ENCODE results near the gene SLC12A3.

SLC12A3 gene

DNA sequence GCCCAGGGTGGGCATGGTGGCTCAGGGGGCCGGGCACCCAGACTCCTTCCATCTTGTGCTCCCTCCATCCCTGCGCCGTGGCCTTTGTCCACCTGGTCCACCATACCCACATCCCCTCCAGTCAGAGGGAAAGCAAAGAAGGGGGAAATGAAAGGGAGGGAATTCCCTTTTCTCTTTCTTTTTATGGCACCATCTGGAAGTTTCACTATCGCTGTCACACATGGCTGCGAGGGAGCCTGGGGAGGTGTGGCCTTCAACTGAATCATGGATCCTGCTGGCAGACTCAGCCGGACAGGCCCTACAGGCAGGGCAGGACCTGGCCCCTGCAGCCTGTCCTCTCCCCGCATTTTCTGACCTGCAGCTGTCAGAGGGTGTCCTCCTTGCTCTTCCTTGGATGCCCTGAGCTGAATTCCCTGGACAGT, 6.2 kb downstream of the SLC12A3 start:
- H3K36me3 ChIP-seq: no peaks in the 10 kb centered on the region
- no peaks in the 10 kb centered on the region for H3K27me3 ChIP-seq
- peaks cover 0 to 4% of the 10 kb centered on the region in 2 experiments for H3K4me1 ChIP-seq (ENCODE audit: control insufficient read depth in 1 of 2, insufficient read depth in 1 of 2, low read depth in 1 of 2, low read length in 1 of 2)
- no peak overlapping the region for H3K4me3 ChIP-seq (ENCODE audit: low read depth in 1 of 2, low read length in 1 of 2)
- H3K9me3 ChIP-seq: no peaks in the 10 kb centered on the region
- H3K27ac ChIP-seq: no peak overlapping the region
- TF ChIP-seq, protein P1, sequence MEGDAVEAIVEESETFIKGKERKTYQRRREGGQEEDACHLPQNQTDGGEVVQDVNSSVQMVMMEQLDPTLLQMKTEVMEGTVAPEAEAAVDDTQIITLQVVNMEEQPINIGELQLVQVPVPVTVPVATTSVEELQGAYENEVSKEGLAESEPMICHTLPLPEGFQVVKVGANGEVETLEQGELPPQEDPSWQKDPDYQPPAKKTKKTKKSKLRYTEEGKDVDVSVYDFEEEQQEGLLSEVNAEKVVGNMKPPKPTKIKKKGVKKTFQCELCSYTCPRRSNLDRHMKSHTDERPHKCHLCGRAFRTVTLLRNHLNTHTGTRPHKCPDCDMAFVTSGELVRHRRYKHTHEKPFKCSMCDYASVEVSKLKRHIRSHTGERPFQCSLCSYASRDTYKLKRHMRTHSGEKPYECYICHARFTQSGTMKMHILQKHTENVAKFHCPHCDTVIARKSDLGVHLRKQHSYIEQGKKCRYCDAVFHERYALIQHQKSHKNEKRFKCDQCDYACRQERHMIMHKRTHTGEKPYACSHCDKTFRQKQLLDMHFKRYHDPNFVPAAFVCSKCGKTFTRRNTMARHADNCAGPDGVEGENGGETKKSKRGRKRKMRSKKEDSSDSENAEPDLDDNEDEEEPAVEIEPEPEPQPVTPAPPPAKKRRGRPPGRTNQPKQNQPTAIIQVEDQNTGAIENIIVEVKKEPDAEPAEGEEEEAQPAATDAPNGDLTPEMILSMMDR (IDR thresholded peaks at IDR 0.05): no peak

DNA sequence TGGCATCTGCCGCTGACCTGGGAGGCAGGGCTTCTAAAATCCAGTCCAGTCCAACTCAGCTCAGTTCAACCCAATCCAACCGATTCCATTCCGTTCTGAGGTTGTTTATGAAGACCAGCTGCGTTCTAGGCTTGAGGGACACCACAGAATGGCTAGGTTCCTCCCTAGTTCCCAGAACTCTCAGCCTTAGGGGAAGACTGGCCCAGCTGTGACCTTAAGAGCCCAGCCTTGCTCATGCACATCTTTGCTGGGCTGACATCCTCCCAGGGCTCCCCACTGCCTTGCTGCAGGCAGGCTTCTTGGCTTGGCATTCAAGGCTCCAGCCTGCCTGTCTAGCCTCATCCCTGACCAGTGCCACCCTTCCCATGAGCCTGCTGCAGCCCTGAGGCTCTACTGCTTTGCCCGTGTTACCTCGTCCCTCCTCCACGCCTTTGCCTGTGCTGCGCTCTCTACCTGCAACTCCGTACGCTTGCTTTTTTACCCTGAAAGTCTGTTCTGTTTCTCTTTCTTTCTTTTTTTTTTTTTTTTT, 7.9 kb downstream of the SLC12A3 start:
- H3K36me3 ChIP-seq: no peaks in the 10 kb centered on the region
- TF ChIP-seq, protein P1 (IDR thresholded peaks at IDR 0.05): no peak
- no peak overlapping the region for H3K4me3 ChIP-seq (ENCODE audit: low read depth in 1 of 2, low read length in 1 of 2)
- no peaks in the 10 kb centered on the region for H3K9me3 ChIP-seq
- H3K4me1 ChIP-seq (ENCODE audit: control insufficient read depth in 1 of 2, insufficient read depth in 1 of 2, low read depth in 1 of 2, low read length in 1 of 2): no peaks in the 10 kb centered on the region
- no peaks in the 10 kb centered on the region for H3K27me3 ChIP-seq
- no peak overlapping the region for H3K27ac ChIP-seq

DNA sequence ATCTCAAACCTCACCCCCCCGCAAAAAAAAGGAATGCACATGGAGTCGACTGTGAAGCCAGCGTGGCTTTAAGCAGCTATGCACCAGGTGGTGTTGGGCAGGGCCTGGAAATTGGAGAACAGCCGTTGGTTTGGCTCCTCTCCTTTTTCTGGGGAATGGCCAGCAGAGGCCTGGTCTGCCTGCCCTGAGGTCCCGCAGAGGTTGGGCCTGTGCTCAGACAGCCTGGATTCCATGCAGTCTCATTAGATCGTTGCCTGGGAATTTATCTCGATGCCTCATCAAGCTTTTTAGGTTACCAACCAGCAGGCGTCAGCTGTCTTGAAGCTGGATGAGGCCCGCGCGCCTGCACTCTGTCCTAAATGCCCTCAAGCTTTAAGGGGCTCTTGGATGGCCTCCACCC, 9.8 kb downstream of the SLC12A3 start:
- H3K4me1 ChIP-seq (ENCODE audit: control insufficient read depth in 1 of 2, insufficient read depth in 1 of 2, low read depth in 1 of 2, low read length in 1 of 2): no peaks in the 10 kb centered on the region
- H3K9me3 ChIP-seq: no peaks in the 10 kb centered on the region
- no peak overlapping the region for H3K4me3 ChIP-seq (ENCODE audit: low read depth in 1 of 2, low read length in 1 of 2)
- no peaks in the 10 kb centered on the region for H3K36me3 ChIP-seq
- no peaks in the 10 kb centered on the region for H3K27me3 ChIP-seq
- no peak overlapping the region for H3K27ac ChIP-seq
- TF ChIP-seq, protein P1 (IDR thresholded peaks at IDR 0.05): no peak

DNA sequence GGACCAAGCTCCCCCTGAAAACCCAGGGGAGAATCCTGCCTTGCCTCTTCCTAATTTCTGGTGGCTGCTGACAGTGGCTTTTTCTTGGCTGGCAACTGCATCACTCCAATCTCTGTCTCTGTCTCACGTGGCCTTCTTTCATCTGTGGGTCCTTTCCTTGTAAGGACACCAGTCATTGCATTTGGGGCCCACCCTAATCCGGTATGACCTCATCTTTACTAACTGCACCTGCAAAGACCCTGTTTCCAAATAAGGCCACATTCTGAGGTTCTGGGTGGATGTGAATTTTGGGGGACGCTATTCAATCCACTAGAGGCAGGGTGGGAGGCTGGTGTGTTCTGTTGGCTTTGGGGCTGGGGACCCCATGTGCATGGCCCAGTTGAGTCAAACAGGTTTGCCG, 11.0 kb downstream of the SLC12A3 start:
- H3K4me3 ChIP-seq (ENCODE audit: low read depth in 1 of 2, low read length in 1 of 2): no peak overlapping the region
- H3K4me1 ChIP-seq (ENCODE audit: control insufficient read depth in 1 of 2, insufficient read depth in 1 of 2, low read depth in 1 of 2, low read length in 1 of 2): no peaks in the 10 kb centered on the region
- H3K9me3 ChIP-seq: no peaks in the 10 kb centered on the region
- TF ChIP-seq, protein P1 (IDR thresholded peaks at IDR 0.05): no peak
- no peaks in the 10 kb centered on the region for H3K27me3 ChIP-seq
- no peaks in the 10 kb centered on the region for H3K36me3 ChIP-seq
- no peak overlapping the region for H3K27ac ChIP-seq

DNA sequence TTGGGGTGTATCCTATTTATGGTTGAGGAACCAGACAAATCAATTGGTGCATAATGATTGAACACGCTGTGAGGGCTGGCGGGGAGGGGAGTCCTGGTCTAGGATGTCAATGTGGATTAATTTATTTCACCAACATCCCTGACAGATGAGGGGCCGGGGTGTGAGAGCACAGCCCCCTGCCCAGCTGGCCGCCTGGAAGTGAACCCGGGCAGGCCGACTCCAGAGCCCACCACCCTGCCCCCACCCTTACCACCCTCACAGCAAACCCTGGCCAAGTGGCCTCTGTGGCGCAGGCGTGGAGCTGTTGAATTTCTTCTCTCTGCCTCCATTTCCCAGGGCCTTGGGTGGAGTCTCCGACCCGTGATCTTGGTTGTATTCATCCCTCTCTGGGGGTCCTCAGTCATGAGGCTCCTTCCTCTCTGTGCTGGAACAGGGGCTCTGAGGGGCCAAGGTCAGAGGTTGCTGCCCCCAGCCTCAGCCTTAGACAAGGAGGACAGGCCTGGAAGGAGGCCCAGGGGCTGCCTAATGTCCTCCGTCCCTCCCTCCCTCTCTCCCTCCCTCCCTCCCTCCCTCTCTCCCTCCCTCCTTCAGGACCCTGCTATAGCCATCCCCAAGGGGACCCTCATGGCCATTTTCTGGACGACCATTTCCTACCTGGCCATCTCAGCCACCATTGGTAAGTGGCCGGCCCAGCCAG, 12.6 kb downstream of the SLC12A3 start:
- Histone ChIP-seq H3K27me3 (no peaks in the 10 kb centered on the region), H3K9me3 (no peaks in the 10 kb centered on the region)

More for the DNA sequence above, 12.6 kb downstream of the SLC12A3 start:
- Histone ChIP-seq H3K36me3 (no peaks in the 10 kb centered on the region), H3K4me1 (ENCODE audit: control insufficient read depth in 1 of 2, insufficient read depth in 1 of 2, low read depth in 1 of 2, low read length in 1 of 2) (no peaks in the 10 kb centered on the region), H3K4me3 (ENCODE audit: low read depth in 1 of 2, low read length in 1 of 2) (no peak overlapping the region), H3K27ac (no peak overlapping the region)
- TF ChIP-seq, protein P1 (IDR thresholded peaks at IDR 0.05): no peak

Measured in neutrophil (primary cell).